ENCODE data around the gene ZNF563.

The ZNF563 gene

DNA sequence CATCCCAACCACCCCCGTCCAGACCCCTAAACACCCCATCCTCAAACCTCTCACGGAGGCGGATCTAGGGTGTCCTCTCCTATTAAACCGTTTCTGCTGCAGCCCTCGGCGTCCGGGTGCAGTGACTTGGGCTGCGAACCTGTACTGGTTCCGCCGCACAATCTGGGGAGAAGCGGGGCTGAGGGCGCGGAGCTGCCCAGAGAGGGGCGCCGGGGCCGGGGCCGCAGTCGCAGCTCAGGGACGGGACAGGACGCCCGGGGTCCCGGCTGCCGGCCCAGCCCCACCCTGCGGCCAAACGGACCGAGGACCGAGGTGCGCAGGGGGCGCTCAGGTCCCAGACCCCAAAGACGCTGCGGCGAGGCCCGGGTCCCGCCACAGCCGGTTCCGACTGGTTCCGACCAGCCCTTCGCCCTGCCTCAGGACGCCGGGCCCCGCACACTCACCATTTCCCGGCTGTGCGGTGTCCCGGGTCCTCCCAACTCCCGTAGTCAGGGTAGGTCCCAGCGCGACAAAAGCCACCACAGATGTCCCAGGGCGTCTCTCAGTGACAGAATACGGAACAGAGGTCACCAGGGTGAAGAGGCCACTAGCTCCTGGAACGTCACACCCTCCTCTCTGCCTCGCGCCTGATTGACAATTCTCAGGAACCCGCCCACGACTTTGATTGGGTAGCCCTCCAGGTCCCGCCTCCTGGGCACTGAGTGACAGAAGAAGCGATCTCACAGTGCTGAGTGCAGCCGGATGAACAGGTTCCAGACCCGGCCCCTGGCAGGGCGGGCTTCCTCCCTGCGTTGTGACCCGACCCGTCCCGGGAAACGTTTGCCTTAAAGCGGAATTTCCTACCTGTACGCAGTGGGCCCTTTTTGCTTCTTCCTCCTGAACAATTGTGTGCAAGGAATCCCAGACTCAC lies 38.9 kb downstream of the ZNF563 start, which contains the start of gene ZNF44:
Gene ZNF44, minus strand, starts transcription at position 635 of the 910 bp plus-strand sequence. Its CDS starts 189 bp downstream, at position 446.
- peak within 1 kb of the TSS; percentile 91 for H3K27ac ChIP-seq (ENCODE audit: low read depth, low read length)
- H3K9ac ChIP-seq (ENCODE audit: low read depth, low read length): peak within 1 kb of the TSS; percentile 91
- peak within 1 kb of the TSS; percentile 95 for H3K4me3 ChIP-seq (ENCODE audit: low read depth, low read length)
- peaks cover 4% of the 10 kb centered on the region; the same call in 1 of the 2 replicates for H3K9me3 ChIP-seq (ENCODE audit: control insufficient read depth, insufficient read depth, low read length)
- no peaks in the 10 kb centered on the region for H3K36me3 ChIP-seq (ENCODE audit: control insufficient read depth, insufficient read depth, low read length)
- H3K4me1 ChIP-seq (ENCODE audit: control insufficient read depth, insufficient read depth, low read length): peaks cover 5% of the 10 kb centered on the region
- H3K27me3 ChIP-seq (ENCODE audit: control insufficient read depth, insufficient read depth, low read length): no peaks in the 10 kb centered on the region

GRCh38 chr19:12293777-12294248 lies 39.6 kb downstream of the ZNF563 start:
- Histone ChIP-seq H3K9ac (ENCODE audit: low read depth, low read length) (peak overlapping the region; percentile 91), H3K27ac (ENCODE audit: low read depth, low read length) (peak overlapping the region; percentile 91)

DNA sequence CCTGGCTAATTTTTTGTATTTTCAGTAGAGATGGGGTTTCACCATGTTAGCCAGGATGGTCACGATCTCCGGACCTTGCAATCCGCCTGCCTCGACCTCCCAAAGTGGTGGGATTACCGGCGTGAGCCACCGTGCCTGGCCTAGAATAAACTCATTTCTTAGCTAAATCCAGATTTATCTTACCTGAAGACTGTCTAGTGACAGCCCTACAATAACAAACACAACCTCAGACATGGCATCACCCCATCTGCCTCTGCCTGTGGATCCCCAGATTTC lies 43.7 kb downstream of the ZNF563 start:
- Histone ChIP-seq H3K27ac (ENCODE audit: low read depth, low read length) (no peak overlapping the region), H3K36me3 (ENCODE audit: control insufficient read depth, insufficient read depth, low read length) (no peaks in the 10 kb centered on the region), H3K4me3 (ENCODE audit: low read depth, low read length) (no peak overlapping the region)

More at GRCh38 chr19:12293777-12294248, 39.6 kb downstream of the ZNF563 start:
- peak overlapping the region; percentile 95 for H3K4me3 ChIP-seq (ENCODE audit: low read depth, low read length)
- H3K9me3 ChIP-seq (ENCODE audit: control insufficient read depth, insufficient read depth, low read length): no peaks in the 10 kb centered on the region
- H3K27me3 ChIP-seq (ENCODE audit: control insufficient read depth, insufficient read depth, low read length): no peaks in the 10 kb centered on the region
- H3K36me3 ChIP-seq (ENCODE audit: control insufficient read depth, insufficient read depth, low read length): no peaks in the 10 kb centered on the region
- peaks cover 5% of the 10 kb centered on the region for H3K4me1 ChIP-seq (ENCODE audit: control insufficient read depth, insufficient read depth, low read length)

GRCh38 chr19:12287958-12288500 lies 45.4 kb downstream of the ZNF563 start:
- Histone ChIP-seq H3K27me3 (ENCODE audit: control insufficient read depth, insufficient read depth, low read length) (no peaks in the 10 kb centered on the region), H3K9me3 (ENCODE audit: control insufficient read depth, insufficient read depth, low read length) (peaks cover 8% of the 10 kb centered on the region; the same call in 1 of the 2 replicates), H3K4me3 (ENCODE audit: low read depth, low read length) (no peak overlapping the region), H3K4me1 (ENCODE audit: control insufficient read depth, insufficient read depth, low read length) (no peaks in the 10 kb centered on the region), H3K9ac (ENCODE audit: low read depth, low read length) (no peak overlapping the region), H3K27ac (ENCODE audit: low read depth, low read length) (no peak overlapping the region), H3K36me3 (ENCODE audit: control insufficient read depth, insufficient read depth, low read length) (no peaks in the 10 kb centered on the region)

More for the DNA sequence above, 43.7 kb downstream of the ZNF563 start:
- H3K9ac ChIP-seq (ENCODE audit: low read depth, low read length): no peak overlapping the region
- no peaks in the 10 kb centered on the region for H3K27me3 ChIP-seq (ENCODE audit: control insufficient read depth, insufficient read depth, low read length)
- peaks cover 5% of the 10 kb centered on the region for H3K4me1 ChIP-seq (ENCODE audit: control insufficient read depth, insufficient read depth, low read length)
- 0 out of 2 replicates have a peak, but pooled peaks cover 6% of the 10 kb centered on the region for H3K9me3 ChIP-seq (ENCODE audit: control insufficient read depth, insufficient read depth, low read length)

GRCh38 chr19:12284631-12285030 lies 48.8 kb downstream of the ZNF563 start:
- Histone ChIP-seq H3K4me3 (ENCODE audit: low read depth, low read length) (no peak overlapping the region), H3K27ac (ENCODE audit: low read depth, low read length) (no peak overlapping the region), H3K27me3 (ENCODE audit: control insufficient read depth, insufficient read depth, low read length) (no peaks in the 10 kb centered on the region), H3K9me3 (ENCODE audit: control insufficient read depth, insufficient read depth, low read length) (peaks cover 33% of the 10 kb centered on the region), H3K36me3 (ENCODE audit: control insufficient read depth, insufficient read depth, low read length) (no peaks in the 10 kb centered on the region), H3K4me1 (ENCODE audit: control insufficient read depth, insufficient read depth, low read length) (no peaks in the 10 kb centered on the region), H3K9ac (ENCODE audit: low read depth, low read length) (no peak overlapping the region)

GRCh38 chr19:12284226-12284625 lies 49.2 kb downstream of the ZNF563 start:
- Histone ChIP-seq H3K9ac (ENCODE audit: low read depth, low read length) (no peak overlapping the region), H3K9me3 (ENCODE audit: control insufficient read depth, insufficient read depth, low read length) (peaks cover 37% of the 10 kb centered on the region), H3K4me1 (ENCODE audit: control insufficient read depth, insufficient read depth, low read length) (no peaks in the 10 kb centered on the region), H3K27ac (ENCODE audit: low read depth, low read length) (no peak overlapping the region), H3K4me3 (ENCODE audit: low read depth, low read length) (no peak overlapping the region), H3K36me3 (ENCODE audit: control insufficient read depth, insufficient read depth, low read length) (no peaks in the 10 kb centered on the region), H3K27me3 (ENCODE audit: control insufficient read depth, insufficient read depth, low read length) (no peaks in the 10 kb centered on the region)

DNA sequence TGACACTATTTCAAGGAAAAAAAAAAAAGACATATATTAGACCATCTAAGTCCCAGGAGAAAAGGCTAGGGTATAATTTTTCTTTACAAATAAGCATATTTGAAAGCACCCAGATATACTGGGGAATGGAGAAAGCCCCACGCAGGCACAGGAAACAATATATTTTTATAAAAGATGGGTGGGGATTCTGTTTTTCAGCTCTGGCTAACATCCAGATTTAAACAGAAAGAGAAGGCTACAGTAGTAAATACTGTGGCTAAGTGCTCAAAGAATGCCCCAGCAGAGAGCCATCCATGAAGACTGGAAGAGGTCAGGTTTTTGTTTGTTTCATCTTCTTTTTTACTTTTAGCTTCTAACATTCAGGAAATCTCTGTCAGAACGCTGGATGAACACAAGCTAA lies 54.7 kb downstream of the ZNF563 start:
- H3K4me3 ChIP-seq (ENCODE audit: low read depth, low read length): no peak overlapping the region
- H3K9me3 ChIP-seq (ENCODE audit: control insufficient read depth, insufficient read depth, low read length): peaks cover 82% of the 10 kb centered on the region
- H3K4me1 ChIP-seq (ENCODE audit: control insufficient read depth, insufficient read depth, low read length): no peaks in the 10 kb centered on the region
- no peaks in the 10 kb centered on the region for H3K27me3 ChIP-seq (ENCODE audit: control insufficient read depth, insufficient read depth, low read length)
- no peak overlapping the region for H3K27ac ChIP-seq (ENCODE audit: low read depth, low read length)
- H3K9ac ChIP-seq (ENCODE audit: low read depth, low read length): no peak overlapping the region
- peaks cover 15% of the 10 kb centered on the region for H3K36me3 ChIP-seq (ENCODE audit: control insufficient read depth, insufficient read depth, low read length)

DNA sequence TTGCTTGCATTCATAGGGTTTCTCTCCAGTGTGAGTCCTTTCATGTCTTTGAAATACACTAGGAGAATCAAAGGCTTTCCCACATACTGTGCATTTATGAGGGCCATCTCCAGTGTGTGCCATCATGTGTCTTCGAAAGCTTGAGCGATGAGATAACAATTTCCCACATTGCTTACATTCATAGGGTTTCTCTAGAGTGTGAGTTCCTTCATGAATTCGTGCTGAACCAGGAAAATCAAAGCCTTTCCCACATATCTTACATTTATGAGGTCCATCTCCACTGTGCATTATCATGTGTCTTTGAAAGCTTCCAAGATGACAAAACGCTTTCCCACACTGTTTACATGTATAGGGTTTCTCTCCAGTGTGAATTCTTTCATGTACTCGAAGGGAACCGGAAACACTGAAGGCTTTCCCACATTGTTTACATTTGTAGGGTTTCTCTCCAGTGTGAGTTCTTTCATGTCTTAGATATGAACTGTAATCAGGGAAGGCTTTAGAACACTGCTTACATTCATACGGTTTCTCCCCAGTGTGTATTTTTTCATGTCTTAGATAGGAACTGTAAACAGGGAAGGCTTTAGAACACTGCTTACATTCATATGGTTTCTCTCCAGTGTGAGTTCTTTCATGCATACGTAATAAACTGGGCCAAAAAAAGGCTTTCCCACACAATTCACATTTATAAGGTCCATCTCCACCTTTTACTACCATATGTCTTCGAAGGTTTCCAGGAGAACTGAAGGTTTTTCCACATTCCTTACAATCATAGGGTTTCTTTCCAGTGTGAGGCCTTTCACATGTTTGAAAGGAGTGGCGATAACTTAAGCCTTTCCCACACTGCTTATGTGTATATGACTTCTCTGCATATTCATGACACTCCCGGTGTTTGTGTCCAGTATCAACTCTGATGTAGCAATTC lies 60.2 kb downstream of the ZNF563 start:
- Histone ChIP-seq H3K4me3 (ENCODE audit: low read depth, low read length) (0 out of 2 replicates have a peak overlapping the region, but pooled peaks have one; percentile 0), H3K9ac (ENCODE audit: low read depth, low read length) (no peak overlapping the region), H3K4me1 (ENCODE audit: control insufficient read depth, insufficient read depth, low read length) (no peaks in the 10 kb centered on the region), H3K36me3 (ENCODE audit: control insufficient read depth, insufficient read depth, low read length) (peaks cover 37% of the 10 kb centered on the region), H3K27me3 (ENCODE audit: control insufficient read depth, insufficient read depth, low read length) (no peaks in the 10 kb centered on the region), H3K27ac (ENCODE audit: low read depth, low read length) (no peak overlapping the region), H3K9me3 (ENCODE audit: control insufficient read depth, insufficient read depth, low read length) (peaks cover 92% of the 10 kb centered on the region)

DNA sequence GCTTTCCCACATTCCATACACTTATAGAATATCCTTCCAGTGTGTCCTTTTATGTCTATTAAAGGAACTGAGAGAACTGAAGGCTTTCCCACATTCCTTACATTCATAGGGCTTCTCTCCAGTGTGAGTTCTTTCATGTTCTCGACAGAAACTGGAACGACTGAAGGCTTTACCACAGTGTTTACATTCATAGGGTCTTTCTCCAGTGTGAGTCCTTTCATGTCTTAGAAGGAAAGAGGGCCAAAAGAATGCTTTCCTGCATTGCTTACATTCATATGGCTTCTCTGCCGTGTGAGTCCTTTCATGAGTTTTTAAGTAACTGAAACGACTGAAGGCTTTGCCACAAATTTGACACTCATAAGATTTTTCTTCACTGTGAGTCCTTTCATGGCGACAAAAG lies 61.0 kb downstream of the ZNF563 start:
- Histone ChIP-seq H3K9me3 (ENCODE audit: control insufficient read depth, insufficient read depth, low read length) (peaks cover 89% of the 10 kb centered on the region), H3K27me3 (ENCODE audit: control insufficient read depth, insufficient read depth, low read length) (no peaks in the 10 kb centered on the region), H3K36me3 (ENCODE audit: control insufficient read depth, insufficient read depth, low read length) (peaks cover 37% of the 10 kb centered on the region), H3K4me1 (ENCODE audit: control insufficient read depth, insufficient read depth, low read length) (no peaks in the 10 kb centered on the region), H3K4me3 (ENCODE audit: low read depth, low read length) (peak overlapping the region; percentile 0; the same call in 1 of the 2 replicates), H3K9ac (ENCODE audit: low read depth, low read length) (no peak overlapping the region), H3K27ac (ENCODE audit: low read depth, low read length) (no peak overlapping the region)

DNA sequence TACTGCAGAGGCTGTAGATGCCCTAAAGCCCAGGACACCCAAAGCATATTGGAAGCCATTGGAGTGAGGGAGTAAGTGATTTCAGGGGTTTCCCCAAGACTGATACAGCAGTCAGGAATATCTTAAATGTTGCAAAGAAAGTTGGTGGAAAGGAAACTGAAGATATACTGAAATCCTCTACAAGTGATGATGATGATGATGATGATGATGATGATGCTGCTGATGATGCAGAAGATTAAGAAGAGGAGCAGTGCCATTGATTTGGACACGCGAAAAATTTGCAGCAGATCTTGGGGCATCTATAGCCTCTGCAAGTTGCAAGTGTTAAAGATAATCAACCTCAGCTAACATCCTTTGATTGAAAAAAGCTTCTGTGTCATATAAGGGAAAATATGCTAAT lies 62.6 kb downstream of the ZNF563 start:
- Histone ChIP-seq H3K27ac (ENCODE audit: low read depth, low read length) (no peak overlapping the region), H3K4me3 (ENCODE audit: low read depth, low read length) (no peak overlapping the region), H3K9me3 (ENCODE audit: control insufficient read depth, insufficient read depth, low read length) (peaks cover 83% of the 10 kb centered on the region), H3K27me3 (ENCODE audit: control insufficient read depth, insufficient read depth, low read length) (no peaks in the 10 kb centered on the region), H3K9ac (ENCODE audit: low read depth, low read length) (no peak overlapping the region), H3K4me1 (ENCODE audit: control insufficient read depth, insufficient read depth, low read length) (no peaks in the 10 kb centered on the region), H3K36me3 (ENCODE audit: control insufficient read depth, insufficient read depth, low read length) (peaks cover 35% of the 10 kb centered on the region)

Measured in HUES48 (cell line).